SK-N-SH (cell line): Measurements from ENCODE around the gene AHSG. TPM values are rescaled to one million over a fixed set of nuclear protein-coding genes. Genes with fewer than 3 reads are reported as not detected.

Experiments used
- CTCF ChIA-PET: fragments of 300-600, 350-600 bp; formaldehyde crosslinking; extraction: SDS; loops from one replicate; lab custom pipeline; 2021; lab: Yijun Ruan, JAX
- POLR2A ChIA-PET: fragments of 350-600 bp; sonication (Branson Sonifier 250); formaldehyde crosslinking; extraction: SDS; loops from one replicate; lab custom pipeline; 2020; ENCODE audit warnings: antibody characterized with exemption, inconsistent platforms; lab: Yijun Ruan, JAX
- DNase-seq: peaks from one replicate; pipeline ENCODE4 v3.0.0; 2012
- H2AFZ ChIP-seq: fragments of 200-600 bp; sonication (generic); 2 replicates; pipeline ENCODE4 v1.8.1; 2016; ENCODE audit warnings: antibody characterized with exemption, mild to moderate bottlenecking, low read depth
- H3F3A ChIP-seq: fragments of 200-600 bp; sonication (generic); replicated peaks from 2 replicates; pipeline ENCODE3; 2016; ENCODE audit warnings: antibody characterized with exemption, mild to moderate bottlenecking; ENCODE audit not compliant: insufficient read depth
- H3K27ac ChIP-seq, 2 experiments: fragments of 200-500 bp in 1 of 2; fragments of 200-600 bp in 1 of 2; sonication (Bioruptor generic) in 1 of 2; sonication (generic), shearing (Covaris generic) in 1 of 2; 2 replicates each; pipeline versions ENCODE4 v1.5.1 to v1.6.1; 2014 to 2016; ENCODE audit warnings: low read depth in 2 of 2, inconsistent platforms in 1 of 2, low read length in 1 of 2, mild to moderate bottlenecking in 1 of 2, mixed read lengths in 1 of 2
- H3K27me3 ChIP-seq: fragments of 200-600 bp; sonication (generic), shearing (Covaris generic); 2 replicates; pipeline ENCODE4 v1.6.1; 2016; ENCODE audit warnings: mixed run types; ENCODE audit not compliant: insufficient read depth
- H3K36me3 ChIP-seq, 2 experiments: fragments of 200-500 bp in 1 of 2; fragments of 200-600 bp in 1 of 2; sonication (Bioruptor generic) in 1 of 2; sonication (generic) in 1 of 2; replicated peaks in 1 of 2; 2 replicates each; pipeline versions ENCODE3 to v1.5.1; 2014 to 2016; ENCODE audit warnings: low read length in 1 of 2, mild to moderate bottlenecking in 1 of 2; ENCODE audit not compliant: insufficient read depth in 2 of 2, control insufficient read depth in 1 of 2
- H3K4me1 ChIP-seq, 2 experiments: fragments of 200-500 bp in 1 of 2; fragments of 200-600 bp in 1 of 2; sonication (Bioruptor generic) in 1 of 2; sonication (generic), shearing (Covaris generic) in 1 of 2; 2 replicates each; pipeline versions ENCODE4 v1.5.1 to v1.6.1; 2014 to 2016; ENCODE audit warnings: low read depth in 1 of 2, low read length in 1 of 2, mixed run types in 1 of 2; ENCODE audit not compliant: insufficient read depth in 2 of 2, control insufficient read depth in 1 of 2
- H3K4me2 ChIP-seq: fragments of 200-600 bp; sonication (generic), shearing (Covaris generic); 2 replicates; pipeline ENCODE4 v1.6.1; 2017; ENCODE audit warnings: mixed run types
- H3K4me3 ChIP-seq, 2 experiments: fragments of 200-500 bp in 1 of 2; fragments of 200-600 bp in 1 of 2; sonication (Bioruptor generic) in 1 of 2; sonication (generic), shearing (Covaris generic) in 1 of 2; 2 replicates each; pipeline versions ENCODE4 v1.5.1 to v1.8.1; 2014 to 2016; ENCODE audit warnings: low read depth in 2 of 2, inconsistent platforms in 1 of 2, low read length in 1 of 2, mild to moderate bottlenecking in 1 of 2, mixed read lengths in 1 of 2, moderate library complexity in 1 of 2
- H3K79me2 ChIP-seq: fragments of 200-600 bp; sonication (generic); 2 replicates; pipeline ENCODE4 v1.8.1; 2017; ENCODE audit warnings: mild to moderate bottlenecking; ENCODE audit not compliant: insufficient read depth
- H3K9ac ChIP-seq: fragments of 200-600 bp; sonication (generic); 2 replicates; pipeline ENCODE4 v1.6.1; 2017; ENCODE audit warnings: mixed run types
- H3K9me2 ChIP-seq: fragments of 200-600 bp; sonication (generic); 2 replicates; pipeline ENCODE4 v1.6.1; 2017; ENCODE audit warnings: mixed run types
- H3K9me3 ChIP-seq: fragments of 200-600 bp; sonication (generic); 2 replicates; pipeline ENCODE4 v1.6.1; 2017; ENCODE audit warnings: mixed run types, mild to moderate bottlenecking, moderate library complexity
- H4K20me1 ChIP-seq: fragments of 200-600 bp; sonication (generic); 2 replicates; pipeline ENCODE4 v1.6.1; 2017; ENCODE audit warnings: mild to moderate bottlenecking, mixed run types; ENCODE audit not compliant: insufficient read depth
- EP300 ChIP-seq, 2 experiments: IDR thresholded peaks; 2 replicates each; pipeline versions ENCODE4 v1.4.0 to v1.6.1; 2012; ENCODE audit warnings: borderline replicate concordance in 1 of 2, low read depth in 1 of 2, low read length in 1 of 2
- FOSL2 ChIP-seq: IDR thresholded peaks from 2 replicates; pipeline ENCODE4 v1.4.0; 2012; ENCODE audit warnings: low read depth, mild to moderate bottlenecking, moderate library complexity, borderline replicate concordance
- FOXJ3 ChIP-seq: sonication (generic); formaldehyde crosslinking; IDR thresholded peaks from 2 replicates; pipeline ENCODE4 v1.5.1; 2020; ENCODE audit warnings: mild to moderate bottlenecking, missing genetic modification reagents
- GATA2 ChIP-seq: sonication (generic); formaldehyde crosslinking; IDR thresholded peaks from 2 replicates; pipeline ENCODE4 v1.5.0; 2020; ENCODE audit warnings: mild to moderate bottlenecking, missing genetic modification reagents
- IRF3 ChIP-seq: fragments of 150-350 bp; IDR thresholded peaks from 2 replicates; pipeline ENCODE4 v1.6.1; 2016; ENCODE audit warnings: mild to moderate bottlenecking, low read depth, low read length
- JUND ChIP-seq: IDR thresholded peaks from 2 replicates; pipeline ENCODE4 v1.4.0; 2012
- REST ChIP-seq: IDR thresholded peaks from 2 replicates; pipeline ENCODE4 v1.6.1; 2012; ENCODE audit warnings: mild to moderate bottlenecking, low read depth, low read length, moderate library complexity
- RFX5 ChIP-seq: IDR thresholded peaks from 2 replicates; pipeline ENCODE4 v1.6.1; 2012; ENCODE audit warnings: mild to moderate bottlenecking, improper control_type of control experiment, low read length
- TCF12 ChIP-seq: IDR thresholded peaks from 2 replicates; pipeline ENCODE4 v1.4.0; 2012
- TEAD4 ChIP-seq: IDR thresholded peaks from 2 replicates; pipeline ENCODE4 v1.4.0; 2012; ENCODE audit warnings: mild to moderate bottlenecking, borderline replicate concordance; ENCODE audit not compliant: insufficient read depth
- YY1 ChIP-seq: IDR thresholded peaks from 2 replicates; pipeline ENCODE4 v1.4.0; 2012; ENCODE audit warnings: low read depth, mild to moderate bottlenecking
- WGBS: methylation state at CpG from one replicate; pipeline ENCODE4 v1.1.6; 2017; ENCODE audit warnings: low lambda C conversion rate; 5-methylcytosine and 5-hydroxymethylcytosine counted together
- polyA plus RNA-seq, 3 experiments: library from polyadenylated mRNA; depleted of rRNA; stranded (reverse); fragments of >200 nt; gene quantifications; 2 replicates each; pipeline ENCODE4 v1.2.3, GENCODE V29; 2012
- TF ChIP-seq, protein P1 (sequence below): IDR thresholded peaks from 2 replicates; pipeline ENCODE4; 2012

The AHSG gene
- polyA plus RNA-seq, 1 of the 3 experiments (the other 2 are of a cell fraction), result not detected

- no peak for TF ChIP-seq RFX5
- no peak for TF ChIP-seq GATA2 (CRISPR knock-in tag)
- TF ChIP-seq EP300 (IDR thresholded peaks at IDR 0.05; ENCODE audit: borderline replicate concordance in 1 of 2, low read depth in 1 of 2, low read length in 1 of 2), result no peak
- TF ChIP-seq YY1, result no peak
- 0 out of 2 replicates have a peak, but pooled peaks have one; percentile 7 for TF ChIP-seq JUND
- TF ChIP-seq FOSL2, result 0 out of 2 replicates have a peak, but pooled peaks have one; percentile 19
- no peak for TF ChIP-seq IRF3
- no peak for TF ChIP-seq FOXJ3
- TF ChIP-seq TCF12, result 0 out of 2 replicates have a peak, but pooled peaks have one; percentile 5
- TF ChIP-seq REST, result no peak
- TF ChIP-seq, protein P1, sequence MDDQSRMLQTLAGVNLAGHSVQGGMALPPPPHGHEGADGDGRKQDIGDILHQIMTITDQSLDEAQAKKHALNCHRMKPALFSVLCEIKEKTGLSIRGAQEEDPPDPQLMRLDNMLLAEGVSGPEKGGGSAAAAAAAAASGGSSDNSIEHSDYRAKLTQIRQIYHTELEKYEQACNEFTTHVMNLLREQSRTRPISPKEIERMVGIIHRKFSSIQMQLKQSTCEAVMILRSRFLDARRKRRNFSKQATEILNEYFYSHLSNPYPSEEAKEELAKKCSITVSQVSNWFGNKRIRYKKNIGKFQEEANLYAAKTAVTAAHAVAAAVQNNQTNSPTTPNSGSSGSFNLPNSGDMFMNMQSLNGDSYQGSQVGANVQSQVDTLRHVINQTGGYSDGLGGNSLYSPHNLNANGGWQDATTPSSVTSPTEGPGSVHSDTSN, result 0 out of 2 replicates have a peak, but pooled peaks have one; percentile 7
- TF ChIP-seq TEAD4, result no peak
- TF ChIP-seq, all 33 proteins: peak for 4
- no peaks in the 10 kb centered on the region for H3F3A ChIP-seq
Measured at GRCh38 chr3:186640473-186640818, 27.6 kb downstream of the AHSG start.

More at GRCh38 chr3:186640473-186640818, 27.6 kb downstream of the AHSG start:
- Histone ChIP-seq H3K4me2 (peak overlapping the region; percentile 67), H3K9ac (no peak overlapping the region), H3K4me3 (no peak overlapping the region), H4K20me1 (no peaks in the 10 kb centered on the region), H3K9me2 (no peaks in the 10 kb centered on the region), H3K79me2 (no peaks in the 10 kb centered on the region), H2AFZ (no peak overlapping the region), H3K36me3 (no peaks in the 10 kb centered on the region), H3K4me1 (no peaks in the 10 kb centered on the region), H3K9me3 (no peaks in the 10 kb centered on the region), H3K27me3 (peaks cover 30% of the 10 kb centered on the region; the same call in 1 of the 2 replicates), H3K27ac (no peak overlapping the region)
- WGBS, result 17% methylated on average over 9 of the region's 9 CpGs
- CTCF ChIA-PET, result interaction anchor here (1.5 kb wide), 1 partner anchor 24 kb away, joined by 3 read pairs; no protein-coding TSS in a partner anchor
- no peak for DNase-seq
- POLR2A ChIA-PET, result no interaction called here
